ENCODE data around the gene CCDC188. TPM values are rescaled to one million over a fixed set of nuclear protein-coding genes. Genes with fewer than 3 reads are reported as not detected.

CCDC188 gene
- total RNA-seq, 1 experiment from 2014 or later = not detected

DNA sequence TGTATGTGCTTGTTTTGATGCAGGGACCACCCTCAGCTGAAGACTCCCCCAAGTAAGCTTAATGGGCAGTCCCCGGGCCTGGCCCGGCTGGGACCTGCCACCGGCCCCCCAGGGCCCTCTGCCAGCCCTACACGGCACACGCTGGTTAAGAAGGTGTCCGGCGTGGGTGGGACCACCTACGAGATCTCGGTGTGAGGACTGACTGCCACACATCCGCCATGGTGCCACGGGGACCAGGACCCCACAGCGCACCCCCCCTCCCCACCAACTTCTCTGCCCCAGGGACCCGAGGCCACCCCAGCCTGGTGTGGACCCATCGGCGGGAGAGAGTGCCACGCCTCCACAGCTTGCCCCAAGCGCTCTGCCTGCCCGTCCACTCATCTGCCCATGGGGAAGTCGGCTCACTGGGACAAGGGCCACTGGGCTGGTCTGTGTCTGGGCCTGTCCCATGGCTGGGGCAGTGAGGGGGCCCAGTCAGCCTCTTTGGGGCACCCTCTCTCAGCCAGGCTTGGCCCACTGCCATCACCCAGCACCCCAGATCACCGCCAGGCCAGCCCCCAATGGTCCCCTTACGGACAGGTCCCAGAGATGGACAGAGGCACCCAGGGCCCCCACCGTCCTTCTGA lies 5.5 kb downstream of the CCDC188 start:
- intact Hi-C loops (cut with micrococcal nuclease; ENCODE audit: unreplicated experiment) = no loop called here
- no peak for TF ChIP-seq POLR2AphosphoS5 (IDR thresholded peaks at IDR 0.05; ENCODE audit: low read depth, low read length)
- no peak for TF ChIP-seq TCF7L2 (IDR thresholded peaks at IDR 0.05; ENCODE audit: low read depth, low read length)
- TF ChIP-seq, protein P1, sequence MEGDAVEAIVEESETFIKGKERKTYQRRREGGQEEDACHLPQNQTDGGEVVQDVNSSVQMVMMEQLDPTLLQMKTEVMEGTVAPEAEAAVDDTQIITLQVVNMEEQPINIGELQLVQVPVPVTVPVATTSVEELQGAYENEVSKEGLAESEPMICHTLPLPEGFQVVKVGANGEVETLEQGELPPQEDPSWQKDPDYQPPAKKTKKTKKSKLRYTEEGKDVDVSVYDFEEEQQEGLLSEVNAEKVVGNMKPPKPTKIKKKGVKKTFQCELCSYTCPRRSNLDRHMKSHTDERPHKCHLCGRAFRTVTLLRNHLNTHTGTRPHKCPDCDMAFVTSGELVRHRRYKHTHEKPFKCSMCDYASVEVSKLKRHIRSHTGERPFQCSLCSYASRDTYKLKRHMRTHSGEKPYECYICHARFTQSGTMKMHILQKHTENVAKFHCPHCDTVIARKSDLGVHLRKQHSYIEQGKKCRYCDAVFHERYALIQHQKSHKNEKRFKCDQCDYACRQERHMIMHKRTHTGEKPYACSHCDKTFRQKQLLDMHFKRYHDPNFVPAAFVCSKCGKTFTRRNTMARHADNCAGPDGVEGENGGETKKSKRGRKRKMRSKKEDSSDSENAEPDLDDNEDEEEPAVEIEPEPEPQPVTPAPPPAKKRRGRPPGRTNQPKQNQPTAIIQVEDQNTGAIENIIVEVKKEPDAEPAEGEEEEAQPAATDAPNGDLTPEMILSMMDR (IDR thresholded peaks at IDR 0.05) = no peak
- TF ChIP-seq, protein P2, sequence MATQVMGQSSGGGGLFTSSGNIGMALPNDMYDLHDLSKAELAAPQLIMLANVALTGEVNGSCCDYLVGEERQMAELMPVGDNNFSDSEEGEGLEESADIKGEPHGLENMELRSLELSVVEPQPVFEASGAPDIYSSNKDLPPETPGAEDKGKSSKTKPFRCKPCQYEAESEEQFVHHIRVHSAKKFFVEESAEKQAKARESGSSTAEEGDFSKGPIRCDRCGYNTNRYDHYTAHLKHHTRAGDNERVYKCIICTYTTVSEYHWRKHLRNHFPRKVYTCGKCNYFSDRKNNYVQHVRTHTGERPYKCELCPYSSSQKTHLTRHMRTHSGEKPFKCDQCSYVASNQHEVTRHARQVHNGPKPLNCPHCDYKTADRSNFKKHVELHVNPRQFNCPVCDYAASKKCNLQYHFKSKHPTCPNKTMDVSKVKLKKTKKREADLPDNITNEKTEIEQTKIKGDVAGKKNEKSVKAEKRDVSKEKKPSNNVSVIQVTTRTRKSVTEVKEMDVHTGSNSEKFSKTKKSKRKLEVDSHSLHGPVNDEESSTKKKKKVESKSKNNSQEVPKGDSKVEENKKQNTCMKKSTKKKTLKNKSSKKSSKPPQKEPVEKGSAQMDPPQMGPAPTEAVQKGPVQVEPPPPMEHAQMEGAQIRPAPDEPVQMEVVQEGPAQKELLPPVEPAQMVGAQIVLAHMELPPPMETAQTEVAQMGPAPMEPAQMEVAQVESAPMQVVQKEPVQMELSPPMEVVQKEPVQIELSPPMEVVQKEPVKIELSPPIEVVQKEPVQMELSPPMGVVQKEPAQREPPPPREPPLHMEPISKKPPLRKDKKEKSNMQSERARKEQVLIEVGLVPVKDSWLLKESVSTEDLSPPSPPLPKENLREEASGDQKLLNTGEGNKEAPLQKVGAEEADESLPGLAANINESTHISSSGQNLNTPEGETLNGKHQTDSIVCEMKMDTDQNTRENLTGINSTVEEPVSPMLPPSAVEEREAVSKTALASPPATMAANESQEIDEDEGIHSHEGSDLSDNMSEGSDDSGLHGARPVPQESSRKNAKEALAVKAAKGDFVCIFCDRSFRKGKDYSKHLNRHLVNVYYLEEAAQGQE (IDR thresholded peaks at IDR 0.05; ENCODE audit: insufficient read depth in 1 of 2, low read depth in 2 of 2, low read length in 1 of 2) = no peak
- TF ChIP-seq SIN3A (IDR thresholded peaks at IDR 0.05; ENCODE audit: borderline replicate concordance, insufficient read depth, low read depth, low read length) = no peak
- no peaks in the 10 kb centered on the region for H3K36me3 ChIP-seq (ENCODE audit: control insufficient read depth, insufficient read depth, low read length)
- POLR2A ChIA-PET = no interaction called here
- no peak overlapping the region for H3K27ac ChIP-seq (ENCODE audit: low read length)
- H3K9me3 ChIP-seq (ENCODE audit: control insufficient read depth, insufficient read depth, low read depth, low read length) = no peaks in the 10 kb centered on the region
- no peak overlapping the region for H3K4me3 ChIP-seq (ENCODE audit: low read depth in 2 of 2, low read length in 2 of 2)
- CTCF ChIA-PET = no interaction called here
- H3K4me1 ChIP-seq (ENCODE audit: control insufficient read depth, insufficient read depth, low read length) = no peaks in the 10 kb centered on the region
- in situ Hi-C loops (cut with HindIII; ENCODE audit: low pct_unique_long_range_greater_than_20kb, low sequenced_read_pairs) = no loop called here
- DNase-seq (ENCODE audit: low read depth, low spot score) = no peak
- BruUV-seq (replicated peaks) = no TSS peak
- no peaks in the 10 kb centered on the region for H3K27me3 ChIP-seq (ENCODE audit: control insufficient read depth, insufficient read depth, low read length)
- ATAC-seq = no peak

DNA sequence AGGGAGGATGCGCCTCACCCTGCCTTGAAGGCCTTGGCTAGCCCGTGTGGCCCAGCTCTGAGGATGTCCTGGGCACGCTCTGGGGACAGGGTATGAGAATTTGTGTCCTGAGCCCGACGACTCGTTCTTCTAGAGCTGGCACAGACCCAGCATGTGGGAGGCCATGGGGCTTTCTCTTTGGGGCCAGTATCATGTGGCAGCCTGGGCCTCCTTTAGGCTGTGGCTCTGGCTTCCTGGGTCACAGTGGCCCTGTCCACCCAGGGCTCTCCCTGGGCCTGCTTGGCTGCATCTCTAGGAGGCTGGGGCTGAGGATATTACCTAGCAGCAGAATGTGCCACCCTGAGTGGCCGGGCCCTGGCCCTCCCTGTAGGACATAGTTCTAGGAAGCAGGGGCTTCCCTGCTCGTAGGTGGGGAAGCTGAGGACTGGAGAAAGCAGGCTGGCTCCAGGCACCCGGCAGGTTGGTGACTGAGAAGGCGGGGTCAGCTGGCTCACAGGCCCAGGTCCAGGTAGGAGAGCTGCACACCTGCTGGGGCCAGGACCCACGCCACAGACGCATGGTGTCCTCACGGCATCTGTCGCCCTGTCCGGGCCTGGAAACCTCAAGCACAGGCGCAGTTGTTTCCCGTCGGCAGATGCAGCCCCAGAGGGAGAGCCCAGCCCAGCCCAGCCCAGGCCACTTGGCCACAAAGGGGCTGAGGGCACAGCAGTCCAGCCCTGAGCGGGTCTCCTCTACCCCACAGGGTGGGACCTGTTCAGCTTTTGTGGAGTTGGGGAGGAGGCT lies 6.8 kb downstream of the CCDC188 start:
- no peaks in the 10 kb centered on the region for H3K27me3 ChIP-seq (ENCODE audit: control insufficient read depth, insufficient read depth, low read length)
- ChIA-PET POLR2A (interaction anchor here (0.6 kb wide), 1 partner anchor 174 kb away, joined by 3 read pairs; no protein-coding TSS in a partner anchor), CTCF (no interaction called here)
- no peaks in the 10 kb centered on the region for H3K9me3 ChIP-seq (ENCODE audit: control insufficient read depth, insufficient read depth, low read depth, low read length)
- DNase-seq (ENCODE audit: low read depth, low spot score) (no peak), ATAC-seq (no peak)
- in situ Hi-C loops (cut with HindIII; ENCODE audit: low pct_unique_long_range_greater_than_20kb, low sequenced_read_pairs) = no loop called here
- H3K27ac ChIP-seq (ENCODE audit: low read length) = no peak overlapping the region
- H3K36me3 ChIP-seq (ENCODE audit: control insufficient read depth, insufficient read depth, low read length) = no peaks in the 10 kb centered on the region
- TF ChIP-seq POLR2AphosphoS5 (IDR thresholded peaks at IDR 0.05; ENCODE audit: low read depth, low read length) = no peak
- no peak for TF ChIP-seq TCF7L2 (IDR thresholded peaks at IDR 0.05; ENCODE audit: low read depth, low read length)
- no peak for TF ChIP-seq SIN3A (IDR thresholded peaks at IDR 0.05; ENCODE audit: borderline replicate concordance, insufficient read depth, low read depth, low read length)
- TF ChIP-seq, protein P2 (IDR thresholded peaks at IDR 0.05; ENCODE audit: insufficient read depth in 1 of 2, low read depth in 2 of 2, low read length in 1 of 2) = no peak
- TF ChIP-seq, protein P1 (IDR thresholded peaks at IDR 0.05) = no peak
- H3K4me1 ChIP-seq (ENCODE audit: control insufficient read depth, insufficient read depth, low read length) = no peaks in the 10 kb centered on the region
- H3K4me3 ChIP-seq (ENCODE audit: low read depth in 2 of 2, low read length in 2 of 2) = no peak overlapping the region
- BruUV-seq (replicated peaks) = no TSS peak
- intact Hi-C loops (cut with micrococcal nuclease; ENCODE audit: unreplicated experiment) = no loop called here
